Endothelial cell of umbilical vein (primary cell): ENCODE measurements around the gene EPS8. TPM values are rescaled to one million over a fixed set of nuclear protein-coding genes. Genes with fewer than 3 reads are reported as not detected.

Experiments used
- BruUV-seq: library from RNA; stranded (reverse); fragments of 400-500 nt; replicated peaks from 2 replicates; lab custom pipeline; 2021; lab: Mats Ljungman, UMichigan
- CTCF ChIA-PET: fragments of 300-600, 350-600 bp; sonication (Branson Sonifier 250); formaldehyde crosslinking; loops from one replicate; lab custom pipeline; 2021; ENCODE audit warnings: antibody characterized with exemption, inconsistent platforms; lab: Charles Lee
- POLR2A ChIA-PET: fragments of 300-600, 350-600 bp; sonication (Branson Sonifier 250); formaldehyde crosslinking; loops from one replicate; lab custom pipeline; 2021; ENCODE audit warnings: antibody characterized with exemption, inconsistent platforms; lab: Charles Lee
- DNase-seq: peaks from one replicate; pipeline ENCODE4 v3.0.0-alpha.2; 2011; ENCODE audit warnings: low read depth, low spot score
- FAIRE-seq: peaks from 2 replicates; lab custom pipeline; 2011; peaks lifted over from hg19 to GRCh38; lab: Jason Lieb, UNC
- H2AFZ ChIP-seq: 2 replicates; pipeline ENCODE4 v1.6.0; 2012; ENCODE audit warnings: low read depth, low read length, control low read depth, inconsistent platforms
- H3K27ac ChIP-seq: 2 replicates; pipeline ENCODE4 v1.5.1; 2011; ENCODE audit warnings: low read depth, mild to moderate bottlenecking, control low read depth, low read length, moderate library complexity; ENCODE audit not compliant: insufficient read depth
- H3K27me3 ChIP-seq, 2 experiments: 2 replicates each; pipeline versions ENCODE4 v1.6.0 to v1.6.1; 2011; ENCODE audit warnings: low read length in 2 of 2, mixed read lengths in 1 of 2; ENCODE audit not compliant: control insufficient read depth in 2 of 2, insufficient read depth in 2 of 2
- H3K36me3 ChIP-seq, 2 experiments: 2 replicates in 1 of 2; 3 replicates in 1 of 2; pipeline ENCODE4 v1.5.1; 2011; ENCODE audit warnings: low read length in 2 of 2, mild to moderate bottlenecking in 1 of 2, moderate library complexity in 1 of 2; ENCODE audit not compliant: control insufficient read depth in 2 of 2, insufficient read depth in 2 of 2; ENCODE audit errors: extremely low read depth in 1 of 2
- H3K4me1 ChIP-seq: 3 replicates; pipeline ENCODE4 v1.5.1; 2011; ENCODE audit warnings: mild to moderate bottlenecking, low read length; ENCODE audit not compliant: control insufficient read depth, insufficient read depth; ENCODE audit errors: extremely low read depth
- H3K4me2 ChIP-seq: 2 replicates; pipeline ENCODE4 v1.6.1; 2011; ENCODE audit warnings: low read length, control low read depth, mixed read lengths; ENCODE audit not compliant: insufficient read depth
- H3K4me3 ChIP-seq, 3 experiments: fragments of 200-600 bp in 1 of 3; sonication (generic), shearing (Covaris generic) in 1 of 3; replicated peaks in 1 of 3; 2 replicates each; pipeline ENCODE4 v1.5.1; 2011 to 2016; ENCODE audit warnings: control low read depth in 3 of 3, low read length in 3 of 3, mild to moderate bottlenecking in 2 of 3, inconsistent platforms in 1 of 3, low read depth in 1 of 3, moderate library complexity in 1 of 3; ENCODE audit not compliant: insufficient read depth in 1 of 3
- H3K79me2 ChIP-seq: 2 replicates; pipeline ENCODE4 v1.6.0; 2012; ENCODE audit warnings: low read length, inconsistent platforms; ENCODE audit not compliant: control insufficient read depth, insufficient read depth
- H3K9ac ChIP-seq: replicated peaks from 2 replicates; pipeline ENCODE3; 2011; ENCODE audit warnings: low read length, control low read depth; ENCODE audit not compliant: insufficient read depth; ENCODE audit errors: extremely low read depth
- H3K9me1 ChIP-seq: replicated peaks from 3 replicates; pipeline ENCODE4 v1.6.0; 2011; ENCODE audit warnings: mild to moderate bottlenecking, low read length; ENCODE audit not compliant: control insufficient read depth, insufficient read depth; ENCODE audit errors: extremely low read depth
- H3K9me3 ChIP-seq: replicated peaks from 2 replicates; pipeline ENCODE4 v1.5.1; 2012; ENCODE audit warnings: low read length, inconsistent platforms; ENCODE audit not compliant: control insufficient read depth, insufficient read depth
- H4K20me1 ChIP-seq: replicated peaks from 2 replicates; pipeline ENCODE3; 2011; ENCODE audit warnings: mild to moderate bottlenecking, low read length; ENCODE audit not compliant: control insufficient read depth, insufficient read depth; ENCODE audit errors: extremely low read depth
- EZH2 ChIP-seq: IDR thresholded peaks from 2 replicates; pipeline ENCODE4 v1.6.1; 2012; ENCODE audit warnings: borderline replicate concordance, low read depth, mild to moderate bottlenecking, moderate library complexity, low read length, inconsistent platforms; ENCODE audit not compliant: severe bottlenecking
- GATA2 ChIP-seq: IDR thresholded peaks from 2 replicates; pipeline ENCODE4 v1.7.0; 2011; ENCODE audit warnings: low read depth, mild to moderate bottlenecking, moderate library complexity, mixed read lengths, low read length; ENCODE audit not compliant: insufficient read length, insufficient read depth
- JUN ChIP-seq: IDR thresholded peaks from 2 replicates; pipeline ENCODE4 v1.6.1; 2011; ENCODE audit warnings: borderline replicate concordance, low read depth; ENCODE audit not compliant: insufficient read length, insufficient read depth
- MYC ChIP-seq: IDR thresholded peaks from one replicate; pipeline ENCODE4 v1.6.1; 2011; ENCODE audit warnings: mild to moderate bottlenecking, low read depth, low read length
- dilution Hi-C: fragments of 300-500 bp; cut with MboI; formaldehyde crosslinking; loops from one replicate; pipeline ENCODE4 v1.15.0; 2019; ENCODE audit warnings: low sequenced_read_pairs; ENCODE audit not compliant: extremely low pct_ligation_motif_present
- intact Hi-C: fragments of 100-400 bp; cut with micrococcal nuclease; formaldehyde crosslinking; loops from one replicate; pipeline ENCODE4 v1.10.0; 2022
- polyA plus RNA-seq, 4 experiments: library from polyadenylated mRNA; depleted of rRNA in 3 of 4; stranded (reverse) in 3 of 4; unstranded in 1 of 4; fragments of >200 nt; gene quantifications; 2 replicates each; pipeline versions ENCODE4 v1.2.1 to v1.2.3, GENCODE V29; 2011 to 2012; ENCODE audit warnings: missing spikeins in 1 of 4
- total RNA-seq: library from RNA; stranded (reverse); gene quantifications from 2 replicates; pipeline ENCODE4 v1.2.3, GENCODE V29; 2021
- TF ChIP-seq, protein P1 (sequence below), 2 donors: IDR thresholded peaks; 1 replicate in 1 of 2; 2 replicates in 1 of 2; pipeline ENCODE4 v1.5.1; 2011; ENCODE audit warnings: low read length in 2 of 2, mild to moderate bottlenecking in 2 of 2, moderate library complexity in 2 of 2, control low read depth in 1 of 2, inconsistent platforms in 1 of 2, low read depth in 1 of 2; ENCODE audit not compliant: insufficient read depth in 1 of 2; ENCODE audit errors: extremely low read depth in 1 of 2

The EPS8 gene
- total and polyA plus RNA-seq, 2 donors (not counting 3 experiments of a cell fraction or from before 2014, with no cell fraction given), result 8.4 to 11.9 TPM

DNA sequence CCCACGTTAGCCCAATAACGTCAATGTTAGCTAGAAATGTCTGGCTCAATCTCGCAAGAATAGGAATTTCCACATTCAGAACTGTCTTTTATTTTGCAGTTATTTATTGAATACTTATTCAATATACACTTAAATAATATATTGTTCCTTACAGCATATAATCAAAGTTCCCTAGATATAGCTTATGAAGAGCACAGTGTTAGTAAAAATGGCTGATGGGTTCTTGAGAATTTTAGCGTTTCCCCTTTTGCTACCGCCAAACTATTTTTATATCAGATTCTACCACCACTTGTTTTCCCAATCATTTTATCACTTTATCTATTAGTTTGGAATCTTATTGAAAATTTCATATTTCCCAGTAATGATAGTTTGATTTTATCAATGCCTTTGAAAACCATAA lies 12.7 kb downstream of the EPS8 start:
- dilution Hi-C loops, result no loop called here
- intact Hi-C loops, result no loop called here
- POLR2A ChIA-PET, result no interaction called here

GRCh38 chr12:15774819-15775218 lies 14.4 kb downstream of the EPS8 start:
- DNase-seq, result no peak
- Histone ChIP-seq H3K9me3 (no peaks in the 10 kb centered on the region), H3K79me2 (no peaks in the 10 kb centered on the region), H3K4me2 (no peak overlapping the region), H3K4me3 (no peak overlapping the region), H4K20me1 (peaks cover 2% of the 10 kb centered on the region), H3K36me3 (no peaks in the 10 kb centered on the region), H3K9ac (no peak overlapping the region), H3K27me3 (no peaks in the 10 kb centered on the region), H3K4me1 (no peaks in the 10 kb centered on the region), H3K9me1 (no peaks in the 10 kb centered on the region), H3K27ac (no peak overlapping the region), H2AFZ (no peak overlapping the region)
- POLR2A ChIA-PET, result no interaction called here
- dilution Hi-C loops, result no loop called here
- FAIRE-seq, result no peak
- no TSS peak for BruUV-seq
- no peak for TF ChIP-seq GATA2
- intact Hi-C loops, result no loop called here
- CTCF ChIA-PET, result interaction anchor here (0.6 to 1.0 kb wide), 2 partner anchors 24 to 89 kb away, joined by 3 read pairs; no protein-coding TSS in a partner anchor

More for the DNA sequence above, 12.7 kb downstream of the EPS8 start:
- no TSS peak for BruUV-seq
- CTCF ChIA-PET, result no interaction called here
- FAIRE-seq, result no peak
- H3K9me3 ChIP-seq, result no peaks in the 10 kb centered on the region
- H3K36me3 ChIP-seq, result no peaks in the 10 kb centered on the region
- peaks cover 15% of the 10 kb centered on the region for H3K4me1 ChIP-seq
- H3K27me3 ChIP-seq, result no peaks in the 10 kb centered on the region
- no peak overlapping the region for H3K4me2 ChIP-seq
- TF ChIP-seq, protein P1, sequence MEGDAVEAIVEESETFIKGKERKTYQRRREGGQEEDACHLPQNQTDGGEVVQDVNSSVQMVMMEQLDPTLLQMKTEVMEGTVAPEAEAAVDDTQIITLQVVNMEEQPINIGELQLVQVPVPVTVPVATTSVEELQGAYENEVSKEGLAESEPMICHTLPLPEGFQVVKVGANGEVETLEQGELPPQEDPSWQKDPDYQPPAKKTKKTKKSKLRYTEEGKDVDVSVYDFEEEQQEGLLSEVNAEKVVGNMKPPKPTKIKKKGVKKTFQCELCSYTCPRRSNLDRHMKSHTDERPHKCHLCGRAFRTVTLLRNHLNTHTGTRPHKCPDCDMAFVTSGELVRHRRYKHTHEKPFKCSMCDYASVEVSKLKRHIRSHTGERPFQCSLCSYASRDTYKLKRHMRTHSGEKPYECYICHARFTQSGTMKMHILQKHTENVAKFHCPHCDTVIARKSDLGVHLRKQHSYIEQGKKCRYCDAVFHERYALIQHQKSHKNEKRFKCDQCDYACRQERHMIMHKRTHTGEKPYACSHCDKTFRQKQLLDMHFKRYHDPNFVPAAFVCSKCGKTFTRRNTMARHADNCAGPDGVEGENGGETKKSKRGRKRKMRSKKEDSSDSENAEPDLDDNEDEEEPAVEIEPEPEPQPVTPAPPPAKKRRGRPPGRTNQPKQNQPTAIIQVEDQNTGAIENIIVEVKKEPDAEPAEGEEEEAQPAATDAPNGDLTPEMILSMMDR (IDR thresholded peaks at IDR 0.05; ENCODE audit: extremely low read depth in 1 of 2, insufficient read depth in 1 of 2, low read depth in 1 of 2, low read length in 2 of 2), result no peak
- TF ChIP-seq MYC (no peak), JUN (no peak), EZH2 (no peak)
- no peak overlapping the region for H3K9ac ChIP-seq
- no peaks in the 10 kb centered on the region for H4K20me1 ChIP-seq
- no peak for DNase-seq
- H3K9me1 ChIP-seq, result no peaks in the 10 kb centered on the region
- no peak overlapping the region for H3K27ac ChIP-seq
- no peak overlapping the region for H2AFZ ChIP-seq
- no peaks in the 10 kb centered on the region for H3K79me2 ChIP-seq
- H3K4me3 ChIP-seq, result no peak overlapping the region
